Body of pancreas (tissue), 4 donors: ENCODE data around the gene ZFY. TPM values are rescaled to one million over a fixed set of nuclear protein-coding genes. Genes with fewer than 3 reads are reported as not detected.
"Not testable (repeated sequence)": the region's sequence is repeated elsewhere in the genome, so short reads cannot be mapped to it uniquely, and the experiment has no call there.

Experiments used
- ATAC-seq: fragments of 150-250 bp; one replicate; pipeline ENCODE4 v1.9.1; 2016
- DNase-seq, 4 donors: peaks; one replicate each; pipeline ENCODE4 v3.0.0-alpha.2; 2019
- H3K27ac ChIP-seq, 4 donors: fragments of 200-600 bp; sonication (generic); 1 replicate in 3 of 4; 2 replicates in 1 of 4; pipeline versions ENCODE4 v1.5.1 to v1.6.1; 2016 to 2019; ENCODE audit warnings: mild to moderate bottlenecking in 1 of 4, mixed read lengths in 1 of 4, moderate library complexity in 1 of 4
- H3K27me3 ChIP-seq, 2 donors: fragments of 200-600 bp; sonication (generic); one replicate each; pipeline ENCODE4 v1.6.0; 2016; ENCODE audit warnings: mild to moderate bottlenecking in 1 of 2
- H3K36me3 ChIP-seq, 2 donors: fragments of 200-600 bp; sonication (generic); replicated peaks in 1 of 2; 2 replicates each; pipeline ENCODE4 v1.5.1; 2016; ENCODE audit warnings: low read depth in 2 of 2; ENCODE audit not compliant: insufficient read depth in 1 of 2
- H3K4me1 ChIP-seq: fragments of 200-600 bp; sonication (generic); one replicate; pipeline ENCODE4 v1.6.0; 2016
- H3K4me3 ChIP-seq, 2 donors: fragments of 200-600 bp; sonication (generic); 1 replicate in 1 of 2; 2 replicates in 1 of 2; pipeline ENCODE4 v1.5.1; 2016 to 2019
- H3K9me3 ChIP-seq, 3 donors: fragments of 200-600 bp; sonication (generic); 1 replicate in 2 of 3; 2 replicates in 1 of 3; pipeline ENCODE4 v1.5.1; 2016
- POLR2A ChIP-seq, 3 donors: fragments of 450-650 bp; IDR thresholded peaks; one replicate each; pipeline ENCODE4 v1.6.1; 2016; ENCODE audit warnings: antibody characterized with exemption in 3 of 3, mild to moderate bottlenecking in 2 of 3
- WGBS, 2 donors: methylation state at CpG; one replicate each; pipeline ENCODE4 v1.1.5; 2017; 5-methylcytosine and 5-hydroxymethylcytosine counted together
- intact Hi-C: fragments of 100-400 bp; cut with DNase I; formaldehyde crosslinking; loops from one replicate; pipeline ENCODE4 v1.15.1; 2023
- total RNA-seq, 2 donors: library from RNA; depleted of rRNA; stranded (reverse); fragments of >200 nt; gene quantifications; one replicate each; pipeline ENCODE4 v1.1.0, GENCODE V29; 2016
- TF ChIP-seq, protein P1 (sequence below), 7 experiments: fragments of 450-650 bp in 4 of 7; fragments of 200-600 bp in 3 of 7; sonication (generic) in 3 of 7; IDR thresholded peaks; one replicate each; pipeline ENCODE4 v1.5.1; 2016 to 2019; ENCODE audit warnings: antibody characterized with exemption in 7 of 7

The ZFY gene
- total RNA-seq, 2 donors from 2014 or later, result not detected

DNA sequence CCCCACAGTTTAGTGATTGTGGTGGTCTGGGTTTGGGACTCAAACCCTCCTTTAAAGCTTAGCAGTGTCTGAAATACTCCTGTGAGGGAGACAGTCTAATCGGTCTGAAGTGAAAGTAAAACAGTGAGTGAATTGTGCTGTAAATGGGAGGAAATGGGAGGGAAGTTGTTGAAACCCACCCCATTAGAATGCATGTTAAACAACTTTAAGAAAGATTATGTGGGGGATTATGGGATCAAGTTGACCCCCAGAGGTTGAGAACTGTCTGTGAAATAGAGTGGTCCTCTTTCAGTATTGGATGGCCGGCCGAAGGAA, 68.3 kb downstream of the ZFY start:
- peak; percentile 24 for ATAC-seq

GRCh38 chrY:3003846-3004245, 68.7 kb downstream of the ZFY start:
- ATAC-seq, result peak; percentile 65
- H3K4me3 ChIP-seq, result peak overlapping the region in 1 of 2 donors; percentile 12
- 0% methylated on average over 2 to 5 of the region's 5 CpGs for WGBS, 2 donors
- H3K36me3 ChIP-seq, result no peaks in the 10 kb centered on the region
- H3K27ac ChIP-seq, result peak overlapping the region in 2 of 4 donors; percentile 88 to 91
- no peak for TF ChIP-seq POLR2A (IDR thresholded peaks at IDR 0.05)
- TF ChIP-seq, protein P1, sequence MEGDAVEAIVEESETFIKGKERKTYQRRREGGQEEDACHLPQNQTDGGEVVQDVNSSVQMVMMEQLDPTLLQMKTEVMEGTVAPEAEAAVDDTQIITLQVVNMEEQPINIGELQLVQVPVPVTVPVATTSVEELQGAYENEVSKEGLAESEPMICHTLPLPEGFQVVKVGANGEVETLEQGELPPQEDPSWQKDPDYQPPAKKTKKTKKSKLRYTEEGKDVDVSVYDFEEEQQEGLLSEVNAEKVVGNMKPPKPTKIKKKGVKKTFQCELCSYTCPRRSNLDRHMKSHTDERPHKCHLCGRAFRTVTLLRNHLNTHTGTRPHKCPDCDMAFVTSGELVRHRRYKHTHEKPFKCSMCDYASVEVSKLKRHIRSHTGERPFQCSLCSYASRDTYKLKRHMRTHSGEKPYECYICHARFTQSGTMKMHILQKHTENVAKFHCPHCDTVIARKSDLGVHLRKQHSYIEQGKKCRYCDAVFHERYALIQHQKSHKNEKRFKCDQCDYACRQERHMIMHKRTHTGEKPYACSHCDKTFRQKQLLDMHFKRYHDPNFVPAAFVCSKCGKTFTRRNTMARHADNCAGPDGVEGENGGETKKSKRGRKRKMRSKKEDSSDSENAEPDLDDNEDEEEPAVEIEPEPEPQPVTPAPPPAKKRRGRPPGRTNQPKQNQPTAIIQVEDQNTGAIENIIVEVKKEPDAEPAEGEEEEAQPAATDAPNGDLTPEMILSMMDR (IDR thresholded peaks at IDR 0.05), result no peak
- H3K4me1 ChIP-seq, result peaks cover 39% of the 10 kb centered on the region
- no peaks in the 10 kb centered on the region for H3K27me3 ChIP-seq
- DNase-seq, result peak in 2 of 4 donors; percentile 24 to 50
- intact Hi-C loops, result no loop called here
- H3K9me3 ChIP-seq, result no peaks in the 10 kb centered on the region

More for the DNA sequence above, 68.3 kb downstream of the ZFY start:
- intact Hi-C loops, result no loop called here
- Histone ChIP-seq H3K4me3 (peak overlapping the region in 1 of 2 donors; percentile 12), H3K36me3 (no peaks in the 10 kb centered on the region), H3K27ac (peak overlapping the region in 2 of 4 donors; percentile 88 to 91), H3K27me3 (no peaks in the 10 kb centered on the region), H3K9me3 (no peaks in the 10 kb centered on the region), H3K4me1 (peaks cover 39% of the 10 kb centered on the region)
- 0 to 2% methylated on average over 3 of the region's 3 CpGs for WGBS, 2 donors
- no peak for DNase-seq
- TF ChIP-seq POLR2A (IDR thresholded peaks at IDR 0.05), result no peak
- TF ChIP-seq, protein P1 (IDR thresholded peaks at IDR 0.05), result no peak

DNA sequence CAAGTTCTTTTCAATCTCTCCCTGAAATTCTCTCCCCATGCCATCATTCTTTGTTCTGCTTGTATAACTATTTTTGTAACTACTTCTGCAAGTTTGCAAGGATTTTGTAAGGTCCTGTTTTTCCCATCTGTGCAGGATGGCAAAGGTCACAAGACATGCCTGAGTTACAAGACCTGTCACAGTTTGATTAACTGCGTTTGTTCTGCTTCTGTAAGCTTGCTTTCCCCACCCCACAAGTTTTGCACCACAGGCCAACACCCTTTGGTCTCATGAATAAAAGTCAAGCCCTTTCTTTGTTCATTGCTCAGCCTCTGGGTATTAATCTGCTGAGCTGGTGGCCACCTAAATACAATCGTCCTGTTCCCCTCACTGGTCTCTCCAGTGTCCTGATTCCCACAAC, 70.8 kb downstream of the ZFY start:
- H3K9me3 ChIP-seq, H3K4me3 ChIP-seq, intact Hi-C loops, H3K27me3 ChIP-seq, DNase-seq, ATAC-seq, H3K36me3 ChIP-seq: not testable (repeated sequence)
- Histone ChIP-seq H3K27ac (peak overlapping the region in 1 of 4 donors; percentile 91), H3K4me1 (peaks cover 34% of the 10 kb centered on the region)
- 24 to 27% methylated on average over 2 of the region's 2 CpGs for WGBS, 2 donors

GRCh38 chrY:3007967-3008366, 72.8 kb downstream of the ZFY start:
- Histone ChIP-seq H3K27me3 (no peaks in the 10 kb centered on the region), H3K4me3 (no peak overlapping the region), H3K9me3 (no peaks in the 10 kb centered on the region), H3K4me1 (peaks cover 25% of the 10 kb centered on the region), H3K27ac (no peak overlapping the region), H3K36me3 (no peaks in the 10 kb centered on the region)
- DNase-seq, result no peak
- intact Hi-C loops, result no loop called here
- ATAC-seq, result no peak
- no peak for TF ChIP-seq POLR2A (IDR thresholded peaks at IDR 0.05)
- TF ChIP-seq, protein P1 (IDR thresholded peaks at IDR 0.05), result no peak

DNA sequence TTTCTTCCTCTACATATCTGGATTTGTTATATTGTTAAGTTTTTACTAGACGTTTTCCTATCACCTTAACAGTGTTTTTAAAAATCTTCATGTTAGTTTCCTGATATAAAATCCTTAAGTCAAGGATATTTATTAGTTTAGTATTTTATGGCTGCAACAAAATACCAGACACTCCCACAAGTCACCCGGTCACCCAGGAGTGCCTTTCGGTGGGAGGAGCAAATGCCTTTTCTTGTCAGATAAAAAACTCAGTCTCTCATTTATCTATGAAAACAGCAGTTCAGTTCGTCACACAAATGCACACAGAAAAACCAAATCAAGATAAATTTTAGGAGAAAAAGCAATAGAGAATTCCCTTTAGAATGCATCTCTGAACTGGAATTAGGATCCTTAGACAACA, 77.0 kb downstream of the ZFY start:
- Histone ChIP-seq H3K27me3 (no peaks in the 10 kb centered on the region), H3K4me1 (no peaks in the 10 kb centered on the region), H3K36me3 (no peaks in the 10 kb centered on the region), H3K27ac (no peak overlapping the region), H3K4me3 (no peak overlapping the region), H3K9me3 (no peaks in the 10 kb centered on the region)
- intact Hi-C loops, result no loop called here
- ATAC-seq (no peak), DNase-seq (no peak)
- 45 to 58% methylated on average over 4 of the region's 4 CpGs for WGBS, 2 donors
- no peak for TF ChIP-seq POLR2A (IDR thresholded peaks at IDR 0.05)
- TF ChIP-seq, protein P1 (IDR thresholded peaks at IDR 0.05), result no peak
